ENCODE results near the gene PACS2. TPM values are rescaled to one million over a fixed set of nuclear protein-coding genes. Genes with fewer than 3 reads are reported as not detected.
"Not testable (repeated sequence)": the region's sequence is repeated elsewhere in the genome, so short reads cannot be mapped to it uniquely, and the experiment has no call there.

Gene PACS2
- total and polyA plus RNA-seq, 2 experiments from 2014 or later = 10.0 to 39.7 TPM

GRCh38 chr14:105290621-105291346 lies 23.8 kb upstream of the PACS2 start:
- no peak overlapping the region for H2AFZ ChIP-seq
- H3K4me3 ChIP-seq = no peak overlapping the region
- H3K36me3 ChIP-seq (ENCODE audit: low read depth) = no peaks in the 10 kb centered on the region
- peaks cover 9% of the 10 kb centered on the region; the same call in 1 of the 2 replicates for H4K20me1 ChIP-seq (ENCODE audit: insufficient read depth)
- DNase-seq = no peak
- TF ChIP-seq EZH2phosphoT487 (IDR thresholded peaks at IDR 0.05; ENCODE audit: insufficient read depth, low read depth) (no peak), EZH2 (IDR thresholded peaks at IDR 0.05; ENCODE audit: insufficient read depth, poor library complexity, severe bottlenecking) (no peak)
- WGBS, 2 experiments (ENCODE audit: low coverage in 1 of 2, low lambda C conversion rate in 2 of 2, missing lambda C conversion rate in 2 of 2) = 93 to 94% methylated on average over 13 of the region's 13 CpGs
- no peaks in the 10 kb centered on the region for H3F3A ChIP-seq (ENCODE audit: insufficient read depth)
- peaks cover 87% of the 10 kb centered on the region for H3K79me2 ChIP-seq (ENCODE audit: insufficient read depth)
- in situ Hi-C loops (cut with MboI) = no loop called here
- H3K27me3 ChIP-seq (replicated peaks; ENCODE audit: insufficient read depth) = no peaks in the 10 kb centered on the region
- H3K9me2 ChIP-seq (ENCODE audit: insufficient read depth) = no peaks in the 10 kb centered on the region
- no peak overlapping the region for H3K27ac ChIP-seq
- no peak overlapping the region for H3K9ac ChIP-seq
- H3K4me2 ChIP-seq (ENCODE audit: unreplicated experiment) = no peak overlapping the region
- H3K4me1 ChIP-seq (ENCODE audit: insufficient read depth) = no peaks in the 10 kb centered on the region
- no peaks in the 10 kb centered on the region for H3K9me3 ChIP-seq (ENCODE audit: low read depth)

DNA sequence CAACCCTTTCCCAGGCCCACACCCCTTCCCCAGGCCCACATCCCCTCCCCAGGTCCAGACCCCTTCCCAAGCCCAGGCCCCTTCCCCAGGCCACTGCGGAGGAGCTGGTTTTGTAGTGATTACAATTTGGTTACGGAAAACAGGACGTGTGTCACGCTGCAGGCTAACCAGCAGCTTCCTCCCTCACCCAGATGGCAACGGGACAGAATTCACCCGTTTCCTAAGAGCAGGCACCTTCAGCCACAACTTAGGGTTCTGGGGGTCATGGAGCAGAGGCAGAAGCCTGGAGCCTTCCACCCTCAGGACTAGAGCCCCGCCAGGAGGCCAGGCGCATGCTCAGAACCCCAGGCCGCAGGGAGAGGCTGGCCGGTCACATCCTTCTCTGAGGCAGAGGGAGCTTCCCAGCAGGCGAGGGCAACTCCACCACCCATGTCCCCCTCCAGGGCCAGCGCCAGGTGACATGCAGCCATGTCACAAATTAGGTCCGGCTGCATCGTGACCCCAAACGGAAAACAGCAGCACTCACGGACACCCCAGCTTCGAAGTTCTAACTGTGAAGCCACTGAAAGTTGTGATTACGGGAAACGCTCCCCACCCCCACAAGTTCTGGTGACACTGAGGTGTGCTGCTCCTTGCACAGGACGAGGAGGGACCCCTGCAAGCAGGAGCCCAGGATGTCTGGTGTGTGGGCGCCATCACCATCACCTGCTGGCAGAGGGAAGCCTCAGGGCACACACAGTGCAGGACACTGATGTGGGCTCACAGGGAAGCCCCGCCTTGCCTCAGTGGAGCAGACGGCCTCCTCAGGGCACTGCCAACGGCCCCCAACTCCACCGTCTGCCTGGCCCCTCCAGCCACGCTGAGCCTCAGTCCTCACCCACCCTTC lies 21.5 kb upstream of the PACS2 start:
- Histone ChIP-seq H4K20me1 (ENCODE audit: insufficient read depth) (peaks cover 9% of the 10 kb centered on the region; the same call in 1 of the 2 replicates), H3K4me3 (no peak overlapping the region), H3K4me2 (ENCODE audit: unreplicated experiment) (no peak overlapping the region), H3K79me2 (ENCODE audit: insufficient read depth) (peaks cover 98% of the 10 kb centered on the region), H3K27me3 (replicated peaks; ENCODE audit: insufficient read depth) (no peaks in the 10 kb centered on the region), H3K36me3 (ENCODE audit: low read depth) (no peaks in the 10 kb centered on the region), H3K4me1 (ENCODE audit: insufficient read depth) (no peaks in the 10 kb centered on the region), H3K27ac (no peak overlapping the region), H3K9me3 (ENCODE audit: low read depth) (no peaks in the 10 kb centered on the region), H3F3A (ENCODE audit: insufficient read depth) (no peaks in the 10 kb centered on the region), H3K9ac (no peak overlapping the region), H2AFZ (no peak overlapping the region), H3K9me2 (ENCODE audit: insufficient read depth) (no peaks in the 10 kb centered on the region)
- 85 to 86% methylated on average over 25 to 26 of the region's 26 CpGs for WGBS, 2 experiments (ENCODE audit: low coverage in 1 of 2, low lambda C conversion rate in 2 of 2, missing lambda C conversion rate in 2 of 2)
- DNase-seq = no peak
- TF ChIP-seq EZH2 (IDR thresholded peaks at IDR 0.05; ENCODE audit: insufficient read depth, poor library complexity, severe bottlenecking) (no peak), EZH2phosphoT487 (IDR thresholded peaks at IDR 0.05; ENCODE audit: insufficient read depth, low read depth) (no peak)
- in situ Hi-C loops (cut with MboI) = no loop called here

- Histone ChIP-seq H3K79me2 (ENCODE audit: insufficient read depth) (peaks cover 100% of the 10 kb centered on the region), H3K36me3 (ENCODE audit: low read depth) (no peaks in the 10 kb centered on the region), H3K27ac (0 out of 2 replicates have a peak overlapping the region, but pooled peaks have one; percentile 3), H3K27me3 (replicated peaks; ENCODE audit: insufficient read depth) (no peaks in the 10 kb centered on the region), H3K4me1 (ENCODE audit: insufficient read depth) (no peaks in the 10 kb centered on the region), H3K9me2 (ENCODE audit: insufficient read depth) (no peaks in the 10 kb centered on the region), H3K9ac (no peak overlapping the region), H3K4me2 (ENCODE audit: unreplicated experiment) (no peak overlapping the region), H4K20me1 (ENCODE audit: insufficient read depth) (peaks cover 9% of the 10 kb centered on the region; the same call in 1 of the 2 replicates), H3K4me3 (no peak overlapping the region), H3F3A (ENCODE audit: insufficient read depth) (no peaks in the 10 kb centered on the region), H3K9me3 (ENCODE audit: low read depth) (no peaks in the 10 kb centered on the region), H2AFZ (no peak overlapping the region)
- TF ChIP-seq EZH2phosphoT487 (IDR thresholded peaks at IDR 0.05; ENCODE audit: insufficient read depth, low read depth) (no peak), EZH2 (IDR thresholded peaks at IDR 0.05; ENCODE audit: insufficient read depth, poor library complexity, severe bottlenecking) (no peak)
- in situ Hi-C loops (cut with MboI) = no loop called here
- DNase-seq = peak; percentile 63
- WGBS, 2 experiments (ENCODE audit: low coverage in 1 of 2, low lambda C conversion rate in 2 of 2, missing lambda C conversion rate in 2 of 2) = 61 to 67% methylated on average over 15 of the region's 15 CpGs
Observed at GRCh38 chr14:105294142-105294597, 20.4 kb upstream of the PACS2 start.

DNA sequence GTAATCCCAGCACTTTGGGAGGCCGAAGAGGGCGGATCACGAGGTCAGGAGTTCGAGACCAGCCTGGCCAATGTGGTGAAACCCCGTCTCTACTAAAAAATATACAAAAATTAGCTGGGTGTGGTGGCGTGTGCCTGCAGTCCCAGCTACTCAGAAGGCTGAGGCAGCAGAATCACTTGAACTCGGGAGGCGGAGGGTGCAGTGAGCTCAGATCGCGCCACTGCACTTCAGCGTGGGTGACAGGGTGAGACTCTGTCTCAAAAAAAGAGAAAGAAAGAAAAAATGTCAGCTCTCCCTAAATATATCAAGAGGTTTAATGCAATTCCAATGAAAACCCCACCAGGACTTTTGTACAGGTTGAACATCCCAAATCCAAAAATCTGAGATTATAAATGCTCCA lies 17.2 kb upstream of the PACS2 start:
- in situ Hi-C loops (cut with MboI); H3K27me3 ChIP-seq (replicated peaks; ENCODE audit: insufficient read depth); H3K4me1 ChIP-seq (ENCODE audit: insufficient read depth); H3F3A ChIP-seq (ENCODE audit: insufficient read depth); H3K36me3 ChIP-seq (ENCODE audit: low read depth); H4K20me1 ChIP-seq (ENCODE audit: insufficient read depth); H2AFZ ChIP-seq; H3K27ac ChIP-seq; H3K9ac ChIP-seq; H3K4me3 ChIP-seq; H3K4me2 ChIP-seq (ENCODE audit: unreplicated experiment); H3K9me2 ChIP-seq (ENCODE audit: insufficient read depth); H3K9me3 ChIP-seq (ENCODE audit: low read depth); DNase-seq: not testable (repeated sequence)
- H3K79me2 ChIP-seq (ENCODE audit: insufficient read depth) = peaks cover 77% of the 10 kb centered on the region
- WGBS, 2 experiments (ENCODE audit: low coverage in 1 of 2, low lambda C conversion rate in 2 of 2, missing lambda C conversion rate in 2 of 2) = 92 to 98% methylated on average over 11 of the region's 11 CpGs

Data from GM23248 (cell line).